Neural cell (in vitro differentiated cells): Measurements from ENCODE around the gene CNOT4. TPM values are rescaled to one million over a fixed set of nuclear protein-coding genes. Genes with fewer than 3 reads are reported as not detected.

ENCODE experiments used
- H2AFZ ChIP-seq: fragments of 200-600, 300-800 bp; sonication (generic), shearing (Covaris generic); 2 replicates; pipeline ENCODE4 v1.6.0; 2014; ENCODE audit warnings: low read depth, mild to moderate bottlenecking, antibody characterized with exemption, low read length, moderate library complexity
- H3F3A ChIP-seq: fragments of 200-600 bp; shearing (Covaris generic); 2 replicates; pipeline ENCODE4 v1.6.1; 2016; ENCODE audit warnings: mild to moderate bottlenecking, moderate library complexity, mixed read lengths, antibody characterized with exemption, low read length; ENCODE audit not compliant: insufficient read depth, poor library complexity, severe bottlenecking
- H3K27ac ChIP-seq: fragments of 200-600, 300-800 bp; sonication (generic), shearing (Covaris generic); 2 replicates; pipeline ENCODE4 v1.5.1; 2014; ENCODE audit warnings: mild to moderate bottlenecking, low read length, moderate library complexity
- H3K27me3 ChIP-seq: fragments of 300-800, 200-600 bp; sonication (generic), shearing (Covaris generic); 2 replicates; pipeline ENCODE4 v1.6.0; 2014; ENCODE audit warnings: mild to moderate bottlenecking, low read depth, low read length, moderate library complexity; ENCODE audit not compliant: insufficient read depth
- H3K36me3 ChIP-seq: fragments of 300-800, 200-600 bp; sonication (generic), shearing (Covaris generic); 2 replicates; pipeline ENCODE4 v1.5.1; 2014; ENCODE audit warnings: mild to moderate bottlenecking, antibody characterized with exemption, low read length, moderate library complexity; ENCODE audit not compliant: insufficient read depth
- H3K4me2 ChIP-seq: fragments of 300-800, 200-600 bp; sonication (generic), shearing (Covaris generic); 2 replicates; pipeline ENCODE4 v1.6.0; 2014; ENCODE audit warnings: mild to moderate bottlenecking, low read length
- H3K4me3 ChIP-seq: fragments of 300-800, 200-600 bp; sonication (generic), shearing (Covaris generic); 2 replicates; pipeline ENCODE4 v1.5.1; 2014; ENCODE audit warnings: mild to moderate bottlenecking, low read length, moderate library complexity
- H3K79me2 ChIP-seq: fragments of 200-600 bp; shearing (Covaris generic); replicated peaks from 2 replicates; pipeline ENCODE4 v1.6.0; 2014; ENCODE audit warnings: mild to moderate bottlenecking, low read length, moderate library complexity; ENCODE audit not compliant: insufficient read depth
- H3K9ac ChIP-seq: fragments of 300-800, 200-600 bp; sonication (generic), shearing (Covaris generic); 2 replicates; pipeline ENCODE4 v1.6.1; 2016; ENCODE audit warnings: mild to moderate bottlenecking, low read length, mixed read lengths
- H3K9me2 ChIP-seq: fragments of 200-600 bp; shearing (Covaris generic); 2 replicates; pipeline ENCODE4 v1.6.1; 2016; ENCODE audit warnings: mild to moderate bottlenecking, low read length, mixed read lengths; ENCODE audit not compliant: insufficient read depth
- H3K9me3 ChIP-seq: fragments of 200-600, 300-800 bp; sonication (generic), shearing (Covaris generic); 2 replicates; pipeline ENCODE4 v1.6.1; 2016; ENCODE audit warnings: mild to moderate bottlenecking, mixed run types, low read length, moderate library complexity, mixed read lengths
- H4K20me1 ChIP-seq: fragments of 200-600 bp; shearing (Covaris generic); 2 replicates; pipeline ENCODE4 v1.6.1; 2016; ENCODE audit warnings: mild to moderate bottlenecking, mixed run types; ENCODE audit not compliant: insufficient read depth
- CTCF ChIP-seq: fragments of 450-650 bp; IDR thresholded peaks from 2 replicates; pipeline ENCODE4 v1.5.1; 2014; ENCODE audit warnings: antibody characterized with exemption, mild to moderate bottlenecking, moderate library complexity; ENCODE audit not compliant: poor library complexity, severe bottlenecking
- EP300 ChIP-seq: fragments of 450-650 bp; conservative IDR thresholded peaks from 2 replicates; pipeline ENCODE4 v1.6.1; 2014; ENCODE audit warnings: antibody characterized with exemption, mild to moderate bottlenecking, moderate library complexity; ENCODE audit not compliant: poor library complexity, severe bottlenecking
- EZH2 ChIP-seq: fragments of 200-600, 300-800 bp; shearing (Covaris generic), sonication (generic); IDR thresholded peaks from 2 replicates; pipeline ENCODE4 v1.6.1; 2014; ENCODE audit warnings: antibody characterized with exemption, low read length, borderline replicate concordance, mild to moderate bottlenecking; ENCODE audit not compliant: insufficient read depth, poor library complexity, severe bottlenecking
- MXI1 ChIP-seq: fragments of 450-650 bp; conservative IDR thresholded peaks from 2 replicates; pipeline ENCODE4 v1.6.1; 2014; ENCODE audit warnings: antibody characterized with exemption, mild to moderate bottlenecking; ENCODE audit not compliant: poor library complexity, severe bottlenecking
- POLR2AphosphoS5 ChIP-seq: IDR thresholded peaks from 2 replicates; pipeline ENCODE4 v1.6.1; 2012
- RAD21 ChIP-seq: fragments of 450-650 bp; conservative IDR thresholded peaks from 2 replicates; pipeline ENCODE4 v1.6.1; 2014; ENCODE audit warnings: antibody characterized with exemption, mild to moderate bottlenecking, moderate library complexity
- REST ChIP-seq: IDR thresholded peaks from 2 replicates; pipeline ENCODE4 v1.6.1; 2012; ENCODE audit warnings: borderline replicate concordance
- SMC3 ChIP-seq: fragments of 450-650 bp; conservative IDR thresholded peaks from 2 replicates; pipeline ENCODE4 v1.6.1; 2014; ENCODE audit warnings: antibody characterized with exemption, mild to moderate bottlenecking, moderate library complexity; ENCODE audit not compliant: poor library complexity
- TAF1 ChIP-seq: IDR thresholded peaks from 2 replicates; pipeline ENCODE4 v1.6.1; 2012; ENCODE audit warnings: low read depth
- polyA plus RNA-seq: library from polyadenylated mRNA; depleted of rRNA; stranded (reverse); fragments of >200 nt; gene quantifications from 2 replicates; pipeline ENCODE4 v1.2.3, GENCODE V29; 2014

Gene CNOT4
- polyA plus RNA-seq, 1 donor from 2014 or later, result 6.4 TPM

- Histone ChIP-seq H3K9ac (no peak overlapping the region), H3F3A (no peaks in the 10 kb centered on the region), H4K20me1 (no peaks in the 10 kb centered on the region), H3K79me2 (no peaks in the 10 kb centered on the region), H3K9me3 (no peaks in the 10 kb centered on the region), H3K4me2 (no peak overlapping the region), H3K36me3 (no peaks in the 10 kb centered on the region), H3K27ac (no peak overlapping the region), H3K9me2 (no peaks in the 10 kb centered on the region), H2AFZ (no peak overlapping the region), H3K4me3 (no peak overlapping the region), H3K27me3 (no peaks in the 10 kb centered on the region)
- no peak for TF ChIP-seq TAF1
- TF ChIP-seq POLR2AphosphoS5, result no peak
- no peak for TF ChIP-seq REST
- no peak for TF ChIP-seq RAD21
- TF ChIP-seq CTCF, result no peak
- TF ChIP-seq EP300, result no peak
- no peak for TF ChIP-seq SMC3
- TF ChIP-seq MXI1, result no peak
- no peak for TF ChIP-seq EZH2
These were observed 10.0 kb upstream of the CNOT4 start for GRCh38 chr7:135519871-135520270.

DNA sequence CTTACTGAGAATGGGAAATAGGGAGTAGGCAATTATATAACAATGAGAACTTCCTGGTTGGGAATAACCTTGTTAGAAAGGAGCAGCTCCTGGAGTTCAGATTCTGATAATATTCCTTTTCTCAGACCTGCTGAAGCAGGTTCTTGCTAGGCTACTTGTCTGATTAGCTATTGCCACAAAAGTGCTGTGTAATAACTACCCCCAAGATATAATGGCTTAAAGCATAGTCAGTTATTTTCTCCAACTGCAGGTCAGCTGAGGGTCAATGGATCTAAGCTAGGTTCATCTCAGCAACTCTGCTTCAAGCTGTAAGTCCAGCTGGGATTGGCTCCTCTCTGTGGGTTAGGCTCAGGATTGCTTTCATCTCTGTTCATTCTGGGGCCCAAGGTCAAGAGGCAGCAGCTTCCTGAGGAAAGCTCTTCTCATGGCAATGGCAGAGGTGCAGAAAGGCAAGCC, 9.4 kb upstream of the CNOT4 start:
- no peak overlapping the region for H3K4me2 ChIP-seq
- no peaks in the 10 kb centered on the region for H3K79me2 ChIP-seq
- H4K20me1 ChIP-seq, result no peaks in the 10 kb centered on the region
- no peaks in the 10 kb centered on the region for H3K27me3 ChIP-seq
- no peak overlapping the region for H3K27ac ChIP-seq
- no peak overlapping the region for H3K9ac ChIP-seq
- no peak overlapping the region for H3K4me3 ChIP-seq
- H2AFZ ChIP-seq, result no peak overlapping the region
- no peaks in the 10 kb centered on the region for H3K36me3 ChIP-seq
- H3K9me3 ChIP-seq, result no peaks in the 10 kb centered on the region
- no peaks in the 10 kb centered on the region for H3F3A ChIP-seq
- no peak for TF ChIP-seq RAD21
- TF ChIP-seq REST, result no peak
- no peak for TF ChIP-seq SMC3
- TF ChIP-seq POLR2AphosphoS5, result no peak
- TF ChIP-seq EZH2, result no peak
- no peak for TF ChIP-seq CTCF
- no peak for TF ChIP-seq EP300
- no peak for TF ChIP-seq MXI1
- TF ChIP-seq TAF1, result no peak
- H3K9me2 ChIP-seq, result no peaks in the 10 kb centered on the region
